Fibroblast of lung (primary cell): ENCODE measurements around the gene GLB1L.

Experiments
- CTCF ChIP-seq, 2 donors: IDR thresholded peaks in 1 of 2; conservative IDR thresholded peaks in 1 of 2; 1 replicate in 1 of 2; 2 replicates in 1 of 2; pipeline ENCODE4 v1.5.1; 2011 to 2012; ENCODE audit warnings: low read length in 2 of 2, control low read depth in 1 of 2, inconsistent platforms in 1 of 2, low read depth in 1 of 2, mild to moderate bottlenecking in 1 of 2
- EZH2 ChIP-seq: IDR thresholded peaks from 2 replicates; pipeline ENCODE4 v1.5.1; 2012; ENCODE audit warnings: low read length, control low read depth, mild to moderate bottlenecking; ENCODE audit errors: missing control alignments

GRCh38 chr2:219210196-219210885 lies 34.9 kb downstream of the GLB1L start:
- TF ChIP-seq CTCF (conservative IDR thresholded peaks at IDR 0.05 in 1 of 2, IDR thresholded peaks at IDR 0.05 in 1 of 2; ENCODE audit: low read depth in 1 of 2, low read length in 2 of 2) (no peak), EZH2 (no peak)
